Upper lobe of right lung (tissue), 1 donor: ENCODE results near the gene PRM1. TPM values are rescaled to one million over a fixed set of nuclear protein-coding genes. Genes with fewer than 3 reads are reported as not detected.

ENCODE experiments used
- ATAC-seq: fragments of 200-7000 bp; cut with Tn5 transposase; one replicate; pipeline ENCODE4 v1.9.1; 2020; ENCODE audit warnings: mild to moderate bottlenecking, moderate library complexity
- DNase-seq: peaks from one replicate; pipeline ENCODE4 v3.0.0-alpha.2; 2020
- H3K27ac ChIP-seq: fragments of 200-600 bp; one replicate; pipeline ENCODE4 v1.8.0; 2022
- H3K27me3 ChIP-seq: fragments of 200-600 bp; one replicate; pipeline ENCODE4 v1.8.0; 2022; ENCODE audit warnings: mild to moderate bottlenecking
- H3K36me3 ChIP-seq: fragments of 200-600 bp; one replicate; pipeline ENCODE4 v1.8.0; 2022
- H3K4me1 ChIP-seq: fragments of 200-600 bp; one replicate; pipeline ENCODE4 v1.8.0; 2022
- H3K4me3 ChIP-seq: fragments of 200-600 bp; one replicate; pipeline ENCODE4 v1.8.0; 2022; ENCODE audit warnings: mild to moderate bottlenecking
- H3K9me3 ChIP-seq: fragments of 200-600 bp; one replicate; pipeline ENCODE4 v1.8.0; 2022
- CTCF ChIP-seq: fragments of 200-600 bp; IDR thresholded peaks from one replicate; pipeline ENCODE4 v1.8.0; 2022; ENCODE audit warnings: antibody characterized with exemption
- intact Hi-C: fragments of 100-400 bp; cut with DNase I; formaldehyde crosslinking; loops from one replicate; pipeline ENCODE4 v1.11.0; 2022
- total RNA-seq: library from RNA; stranded (reverse); fragmentation: NEBNext Ultra II Directional; extraction: Animal tissue kit (Norgen Biotek cat#: 25700); gene quantifications from one replicate; pipeline ENCODE4 v1.2.1, GENCODE V29; 2021
- donor health status: DM: no; HTN: yes; CAD: no; lungs with severe emphysema.

Gene PRM1
- total RNA-seq, 1 donor from 2014 or later = not detected

DNA sequence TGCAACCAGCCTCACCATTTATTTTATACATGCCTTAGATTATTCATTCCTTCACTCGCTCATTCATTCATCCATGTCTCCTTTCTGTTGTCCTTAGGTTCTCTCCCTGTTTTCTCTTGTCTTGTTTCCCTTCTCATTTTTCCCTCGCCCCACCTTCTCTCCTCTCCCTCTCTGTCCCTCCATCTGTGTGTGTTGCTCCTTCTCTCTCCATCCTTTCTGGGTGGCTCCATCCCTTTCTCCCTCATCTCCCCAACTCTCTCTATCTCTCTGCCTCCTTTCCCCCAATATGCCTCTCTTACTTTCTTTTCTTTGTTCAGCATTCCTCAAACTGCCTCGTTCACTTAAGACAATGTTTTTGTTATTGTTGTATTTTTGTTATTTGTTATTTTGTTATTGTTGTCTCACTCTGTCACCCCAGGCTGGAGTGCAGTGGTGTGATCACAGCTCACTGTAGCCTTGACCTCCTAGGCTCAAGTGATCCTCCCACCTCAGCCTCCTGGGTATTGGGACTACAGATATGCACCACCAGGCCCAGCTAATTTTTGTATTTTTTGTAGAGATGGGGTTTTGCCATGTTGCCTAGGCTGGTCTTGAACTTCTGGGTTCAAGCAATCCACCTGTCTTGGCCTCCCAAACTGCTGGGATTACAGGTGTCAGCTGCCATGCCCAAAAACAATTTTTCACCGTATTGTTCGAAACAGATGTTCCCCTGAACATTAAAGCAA is 39.5 kb downstream of the PRM1 start:
- H3K27ac ChIP-seq = no peak overlapping the region
- H3K4me1 ChIP-seq = peaks cover 4% of the 10 kb centered on the region
- H3K4me3 ChIP-seq = no peak overlapping the region
- H3K27me3 ChIP-seq = no peaks in the 10 kb centered on the region
- DNase-seq (no peak), ATAC-seq (no peak)
- intact Hi-C loops = no loop called here
- H3K9me3 ChIP-seq = no peaks in the 10 kb centered on the region
- no peak for TF ChIP-seq CTCF
- no peaks in the 10 kb centered on the region for H3K36me3 ChIP-seq

GRCh38 chr16:11240636-11241473 is 40.3 kb downstream of the PRM1 start:
- H3K36me3 ChIP-seq = no peaks in the 10 kb centered on the region
- ATAC-seq = no peak
- intact Hi-C loops = no loop called here
- no peaks in the 10 kb centered on the region for H3K9me3 ChIP-seq
- H3K4me3 ChIP-seq = no peak overlapping the region
- H3K4me1 ChIP-seq = peaks cover 4% of the 10 kb centered on the region
- TF ChIP-seq CTCF = no peak
- no peak for DNase-seq
- no peak overlapping the region for H3K27ac ChIP-seq
- no peaks in the 10 kb centered on the region for H3K27me3 ChIP-seq

DNA sequence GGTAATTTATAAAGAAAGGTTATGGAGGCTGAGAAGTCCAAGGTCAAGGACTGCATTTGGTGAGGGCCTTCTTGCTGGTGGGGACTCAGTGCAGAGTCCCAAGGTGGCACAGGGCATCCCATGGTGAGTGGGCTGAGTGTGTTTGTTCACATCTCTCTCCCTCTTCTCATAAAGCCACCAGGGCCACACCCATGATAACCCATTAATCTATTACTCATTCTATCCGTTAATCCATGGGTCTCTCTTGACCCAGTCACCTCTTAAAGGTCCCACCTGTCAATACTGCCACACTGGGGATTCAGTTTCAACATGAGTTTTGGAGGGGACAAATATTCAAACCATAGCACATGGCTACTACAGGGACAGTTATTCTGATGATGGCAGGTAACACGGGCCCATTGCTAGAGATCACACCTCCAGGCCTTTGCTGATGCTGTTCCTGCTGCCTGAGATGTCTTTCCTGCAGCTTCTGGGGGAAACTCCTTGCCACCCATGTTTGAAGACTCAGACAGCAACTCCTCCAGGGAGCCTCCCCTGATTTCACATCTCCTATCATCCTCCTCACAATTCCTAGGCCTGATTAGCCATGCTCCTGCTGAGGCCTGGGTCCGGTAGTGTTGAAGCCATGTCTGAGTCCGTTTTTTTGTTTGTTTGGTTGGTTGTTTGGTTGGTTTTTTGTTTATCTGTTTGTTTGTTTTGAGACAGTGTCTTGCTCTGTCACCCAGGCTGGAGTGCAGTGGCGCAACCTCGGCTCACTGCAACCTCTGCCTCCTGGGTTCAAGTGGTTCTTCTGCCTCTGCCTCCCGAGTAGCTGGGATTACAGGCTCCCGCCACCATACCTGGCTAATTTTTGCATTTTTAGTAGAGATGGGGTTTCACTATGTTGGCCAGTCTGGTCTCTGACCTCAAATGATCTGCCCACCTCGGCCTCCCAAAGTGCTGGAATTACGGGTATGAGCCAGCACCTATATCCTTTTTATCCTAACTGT is 41.2 kb downstream of the PRM1 start:
- intact Hi-C loops = no loop called here
- Histone ChIP-seq H3K4me3 (no peak overlapping the region), H3K27ac (no peak overlapping the region), H3K27me3 (no peaks in the 10 kb centered on the region), H3K4me1 (peaks cover 4% of the 10 kb centered on the region), H3K9me3 (no peaks in the 10 kb centered on the region), H3K36me3 (no peaks in the 10 kb centered on the region)
- DNase-seq (no peak), ATAC-seq (no peak)
- no peak for TF ChIP-seq CTCF

DNA sequence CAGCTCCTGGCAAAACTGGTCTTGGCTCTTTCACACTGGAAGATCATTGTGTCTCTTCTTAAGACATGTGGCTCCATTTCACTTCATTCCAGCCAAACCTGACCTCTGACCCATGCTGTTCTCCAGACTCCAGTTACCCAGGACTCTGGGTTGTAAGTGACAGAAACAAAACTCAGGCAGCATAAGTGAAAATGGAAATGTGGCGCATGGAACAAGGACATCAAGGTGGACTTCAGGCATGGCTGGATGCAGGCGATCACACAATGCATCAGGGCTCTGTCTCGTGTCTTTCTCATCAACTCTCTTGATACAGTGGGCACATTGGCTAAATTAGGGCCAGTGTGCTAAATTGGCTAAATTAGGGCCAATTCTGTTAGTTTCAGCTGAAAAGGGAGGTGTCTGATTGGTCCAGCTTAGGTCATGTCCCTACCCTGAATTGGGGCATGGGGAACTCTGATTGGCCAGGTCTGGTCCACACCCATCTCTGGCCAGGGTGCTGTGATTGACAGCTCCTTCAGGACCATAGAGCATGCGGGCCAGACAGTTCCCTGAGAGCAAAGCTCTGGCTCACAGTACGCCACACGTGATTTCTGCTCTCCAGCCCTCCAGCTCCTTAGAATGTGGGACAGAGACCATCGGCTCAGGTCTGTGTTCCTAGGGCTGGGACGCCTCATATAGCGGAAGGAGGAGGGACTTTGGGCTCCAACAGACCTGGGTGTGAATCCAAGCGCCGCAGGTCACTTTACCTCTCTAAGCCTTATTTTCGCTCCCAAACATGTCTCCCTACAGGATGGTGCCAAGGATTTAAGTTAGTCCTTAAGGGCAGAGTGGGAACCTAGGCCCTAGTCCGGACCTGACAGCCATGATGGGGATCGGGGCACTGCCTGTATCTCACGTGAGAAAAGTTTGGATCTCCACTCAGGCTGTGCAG is 42.6 kb downstream of the PRM1 start:
- DNase-seq (no peak), ATAC-seq (no peak)
- peaks cover 5% of the 10 kb centered on the region for H3K4me1 ChIP-seq
- no peaks in the 10 kb centered on the region for H3K27me3 ChIP-seq
- no peaks in the 10 kb centered on the region for H3K36me3 ChIP-seq
- intact Hi-C loops = no loop called here
- no peak overlapping the region for H3K4me3 ChIP-seq
- H3K9me3 ChIP-seq = no peaks in the 10 kb centered on the region
- H3K27ac ChIP-seq = no peak overlapping the region
- no peak for TF ChIP-seq CTCF
